Mesenchymal stem cell (in vitro differentiated cells and primary cell): ENCODE measurements around the gene SLCO2B1.
A peak's percentile ranks its signal among the peaks of the same experiment; 100 is the strongest.

Experiments
- DNase-seq: peaks from one replicate; pipeline ENCODE4 v3.0.0-alpha.2; 2013
- H2AFZ ChIP-seq: one replicate; pipeline ENCODE4 v1.6.1; 2013; ENCODE audit warnings: low read depth, mild to moderate bottlenecking, control low read depth, inconsistent platforms, low read length, moderate library complexity
- H2AK5ac ChIP-seq: 2 replicates; pipeline ENCODE4 v1.6.1; 2013; ENCODE audit warnings: low read length, moderate library complexity, mild to moderate bottlenecking, inconsistent platforms; ENCODE audit not compliant: severe bottlenecking
- H2BK120ac ChIP-seq: one replicate; pipeline ENCODE4 v1.6.1; 2013; ENCODE audit warnings: low read depth, mild to moderate bottlenecking, inconsistent platforms, low read length, moderate library complexity
- H2BK12ac ChIP-seq, 2 experiments: one replicate each; pipeline ENCODE4 v1.6.1; 2013; ENCODE audit warnings: inconsistent platforms in 2 of 2, low read length in 2 of 2, mild to moderate bottlenecking in 2 of 2, moderate library complexity in 2 of 2, control low read depth in 1 of 2
- H2BK15ac ChIP-seq: one replicate; pipeline ENCODE4 v1.6.1; 2013; ENCODE audit warnings: mild to moderate bottlenecking, low read depth, inconsistent platforms; ENCODE audit not compliant: poor library complexity, severe bottlenecking
- H2BK5ac ChIP-seq: 2 replicates; pipeline ENCODE4 v1.6.1; 2013; ENCODE audit warnings: low read depth, mild to moderate bottlenecking, low read length, control low read depth, inconsistent platforms; ENCODE audit not compliant: poor library complexity, severe bottlenecking
- H3K14ac ChIP-seq, 2 experiments: one replicate each; pipeline ENCODE4 v1.6.1; 2013; ENCODE audit warnings: inconsistent platforms in 2 of 2, low read length in 2 of 2, control low read depth in 1 of 2, mild to moderate bottlenecking in 1 of 2, moderate library complexity in 1 of 2
- H3K18ac ChIP-seq, 2 experiments: one replicate each; pipeline ENCODE4 v1.6.1; 2013; ENCODE audit warnings: inconsistent platforms in 2 of 2, low read length in 2 of 2, control low read depth in 1 of 2, low read depth in 1 of 2, mild to moderate bottlenecking in 1 of 2
- H3K23ac ChIP-seq, 2 experiments: one replicate each; pipeline ENCODE4 v1.6.1; 2013; ENCODE audit warnings: inconsistent platforms in 2 of 2, low read length in 2 of 2, mild to moderate bottlenecking in 2 of 2, moderate library complexity in 2 of 2, control low read depth in 1 of 2
- H3K27ac ChIP-seq: 2 replicates; pipeline ENCODE4 v1.5.1; 2013; ENCODE audit warnings: mild to moderate bottlenecking, moderate library complexity, low read length, control low read depth, inconsistent platforms; ENCODE audit not compliant: poor library complexity, severe bottlenecking
- H3K27me3 ChIP-seq, 2 experiments: 2 replicates each; pipeline versions ENCODE4 v1.6.1 to v1.7.0; 2013; ENCODE audit warnings: low read length in 2 of 2, mild to moderate bottlenecking in 2 of 2, moderate library complexity in 2 of 2, control low read depth in 1 of 2, inconsistent platforms in 1 of 2; ENCODE audit not compliant: control insufficient read depth in 1 of 2, insufficient read depth in 1 of 2
- H3K36me3 ChIP-seq, 2 experiments: 2 replicates each; pipeline versions ENCODE4 v1.6.1 to v1.7.0; 2013; ENCODE audit warnings: low read length in 2 of 2, control low read depth in 1 of 2, inconsistent platforms in 1 of 2, low read depth in 1 of 2, mild to moderate bottlenecking in 1 of 2; ENCODE audit not compliant: insufficient read depth in 2 of 2, control insufficient read depth in 1 of 2
- H3K4ac ChIP-seq, 2 experiments: one replicate each; pipeline ENCODE4 v1.6.1; 2013; ENCODE audit warnings: inconsistent platforms in 2 of 2, low read length in 2 of 2, mild to moderate bottlenecking in 2 of 2, moderate library complexity in 2 of 2, control low read depth in 1 of 2, low read depth in 1 of 2
- H3K4me1 ChIP-seq: 2 replicates; pipeline ENCODE4 v1.6.1; 2013; ENCODE audit warnings: low read depth, low read length, control low read depth; ENCODE audit not compliant: control insufficient read depth, insufficient read depth
- H3K4me2 ChIP-seq: 2 replicates; pipeline ENCODE4 v1.6.1; 2013; ENCODE audit warnings: low read length, mild to moderate bottlenecking, inconsistent platforms; ENCODE audit not compliant: poor library complexity, severe bottlenecking
- H3K4me3 ChIP-seq, 2 experiments: 2 replicates each; pipeline versions ENCODE4 v1.5.1 to v1.7.0; 2013; ENCODE audit warnings: low read length in 2 of 2, mild to moderate bottlenecking in 2 of 2, control low read depth in 1 of 2, low read depth in 1 of 2; ENCODE audit not compliant: insufficient read depth in 1 of 2
- H3K79me1 ChIP-seq: replicated peaks from 2 replicates; pipeline ENCODE4 v1.6.1; 2013; ENCODE audit warnings: mild to moderate bottlenecking, control low read depth, low read length, inconsistent platforms; ENCODE audit not compliant: poor library complexity, severe bottlenecking
- H3K9ac ChIP-seq: 2 replicates; pipeline ENCODE4 v1.7.0; 2013; ENCODE audit warnings: mild to moderate bottlenecking, low read length, moderate library complexity
- H3K9me3 ChIP-seq: 2 replicates; pipeline ENCODE4 v1.7.0; 2013; ENCODE audit warnings: mild to moderate bottlenecking, low read length; ENCODE audit not compliant: control insufficient read depth
- H4K8ac ChIP-seq: one replicate; pipeline ENCODE4 v1.6.1; 2013; ENCODE audit warnings: inconsistent platforms, mild to moderate bottlenecking, low read length, moderate library complexity
- H4K91ac ChIP-seq: one replicate; pipeline ENCODE4 v1.6.1; 2013; ENCODE audit warnings: mild to moderate bottlenecking, low read length, inconsistent platforms
- WGBS: methylation state at CpG from one replicate; pipeline ENCODE4 v1.1.7; 2013; ENCODE audit warnings: mixed read lengths; 5-methylcytosine and 5-hydroxymethylcytosine counted together

Gene SLCO2B1

DNA sequence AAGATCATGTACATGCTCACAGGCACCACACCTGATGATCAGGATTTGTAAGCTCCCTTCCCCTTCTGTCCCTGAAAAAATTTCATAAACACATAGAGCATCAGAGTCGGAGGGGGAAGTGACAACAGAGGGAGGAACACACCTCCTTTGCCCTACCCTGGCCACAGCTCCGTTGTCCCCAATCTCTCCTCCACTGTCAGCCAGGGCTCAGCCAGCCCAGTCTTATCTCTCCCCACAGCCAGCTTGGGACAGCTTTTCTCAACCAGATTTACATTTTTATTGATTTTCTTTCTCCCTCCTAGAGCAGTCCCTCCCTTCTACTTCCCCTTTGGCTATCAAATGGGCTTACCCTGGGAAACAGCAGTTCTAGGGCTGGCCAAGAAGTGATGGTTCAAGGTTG lies 57.5 kb downstream of the SLCO2B1 start:
- WGBS = 73% methylated on average over 2 of the region's 2 CpGs

DNA sequence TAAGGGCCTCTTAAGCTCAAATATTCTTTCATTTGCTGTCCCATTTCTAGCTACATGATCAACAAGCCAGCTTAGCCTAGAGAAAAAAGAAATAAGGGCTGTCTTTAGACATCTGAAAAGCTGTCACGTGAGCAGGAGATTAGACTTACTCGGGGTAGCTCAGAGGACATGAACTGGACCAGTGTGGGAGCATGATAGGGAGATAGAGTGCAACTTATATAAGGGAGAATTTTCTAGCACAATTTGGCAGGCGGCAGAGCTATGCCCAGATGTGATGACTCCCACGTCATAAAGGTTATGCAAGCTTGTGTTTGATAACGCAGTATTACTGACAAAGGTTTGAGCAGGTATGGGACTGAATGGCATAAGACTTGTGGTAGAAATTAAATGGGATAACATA lies 61.5 kb downstream of the SLCO2B1 start:
- H3K9me3 ChIP-seq = peaks cover 2% of the 10 kb centered on the region
- H3K27ac ChIP-seq = no peak overlapping the region
- H3K14ac ChIP-seq = no peak overlapping the region
- no peak overlapping the region for H2BK12ac ChIP-seq
- no peaks in the 10 kb centered on the region for H3K4me1 ChIP-seq
- H3K27me3 ChIP-seq = peaks cover 46 to 72% of the 10 kb centered on the region in 2 experiments
- H2BK5ac ChIP-seq = no peak overlapping the region
- H2AK5ac ChIP-seq = no peak overlapping the region
- no peak overlapping the region for H2BK120ac ChIP-seq
- no peaks in the 10 kb centered on the region for H3K79me1 ChIP-seq
- no peak overlapping the region for H3K23ac ChIP-seq
- H3K36me3 ChIP-seq = no peaks in the 10 kb centered on the region
- H3K4me3 ChIP-seq = no peak overlapping the region
- no peak overlapping the region for H2AFZ ChIP-seq
- H4K8ac ChIP-seq = no peak overlapping the region
- no peak overlapping the region for H3K4ac ChIP-seq
- no peak overlapping the region for H2BK15ac ChIP-seq
- H3K4me2 ChIP-seq = no peak overlapping the region
- no peak overlapping the region for H4K91ac ChIP-seq
- no peak for DNase-seq
- WGBS = 84% methylated on average over 4 of the region's 5 CpGs
- no peak overlapping the region for H3K18ac ChIP-seq
- no peak overlapping the region for H3K9ac ChIP-seq

More for the DNA sequence above, 57.5 kb downstream of the SLCO2B1 start:
- no peak for DNase-seq
- Histone ChIP-seq H3K79me1 (no peaks in the 10 kb centered on the region), H2BK12ac (no peak overlapping the region), H3K36me3 (peaks cover 0 to 12% of the 10 kb centered on the region in 2 experiments), H3K18ac (no peak overlapping the region), H2BK120ac (no peak overlapping the region), H3K4me3 (no peak overlapping the region), H2BK5ac (no peak overlapping the region), H3K14ac (no peak overlapping the region), H2AK5ac (no peak overlapping the region), H3K4me1 (peaks cover 6% of the 10 kb centered on the region), H3K4ac (no peak overlapping the region), H3K23ac (no peak overlapping the region), H3K27me3 (peaks cover 41 to 66% of the 10 kb centered on the region in 2 experiments), H2BK15ac (no peak overlapping the region), H4K8ac (no peak overlapping the region), H2AFZ (no peak overlapping the region), H4K91ac (no peak overlapping the region), H3K9me3 (peaks cover 2% of the 10 kb centered on the region), H3K9ac (no peak overlapping the region), H3K4me2 (no peak overlapping the region), H3K27ac (no peak overlapping the region)

DNA sequence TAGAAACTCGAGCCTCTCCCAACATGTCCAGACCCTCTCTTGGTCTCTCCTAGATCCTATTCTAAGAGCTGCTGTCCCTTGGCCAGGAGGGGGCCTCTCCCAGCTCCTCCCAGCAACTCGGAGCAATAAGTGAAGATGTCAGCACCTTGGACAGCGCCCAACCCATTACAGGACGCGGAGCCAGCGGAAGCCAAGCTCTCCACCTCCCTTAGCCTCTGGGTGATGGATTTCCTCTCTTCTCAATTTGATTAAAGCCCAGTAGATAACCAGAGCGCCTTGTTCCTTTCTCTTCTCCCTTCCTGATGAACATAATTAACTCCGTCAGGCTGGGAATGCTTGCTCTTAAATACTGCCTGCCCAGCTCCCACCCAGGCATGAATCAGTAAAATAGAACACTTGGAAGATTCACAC lies 63.5 kb downstream of the SLCO2B1 start:
- Histone ChIP-seq H4K8ac (no peak overlapping the region), H3K9ac (no peak overlapping the region), H2AFZ (no peak overlapping the region), H3K4ac (no peak overlapping the region), H3K23ac (no peak overlapping the region), H2BK15ac (no peak overlapping the region), H3K4me2 (no peak overlapping the region), H3K36me3 (no peaks in the 10 kb centered on the region), H3K79me1 (no peaks in the 10 kb centered on the region), H3K27me3 (peaks cover 46 to 72% of the 10 kb centered on the region in 2 experiments), H2AK5ac (no peak overlapping the region), H3K9me3 (peaks cover 2% of the 10 kb centered on the region), H2BK120ac (no peak overlapping the region), H3K4me1 (no peaks in the 10 kb centered on the region), H3K27ac (no peak overlapping the region), H3K14ac (no peak overlapping the region), H3K4me3 (no peak overlapping the region), H3K18ac (no peak overlapping the region), H2BK12ac (no peak overlapping the region), H4K91ac (no peak overlapping the region), H2BK5ac (no peak overlapping the region)
- WGBS = 4% methylated on average over 7 of the region's 8 CpGs
- peak; percentile 85 for DNase-seq

DNA sequence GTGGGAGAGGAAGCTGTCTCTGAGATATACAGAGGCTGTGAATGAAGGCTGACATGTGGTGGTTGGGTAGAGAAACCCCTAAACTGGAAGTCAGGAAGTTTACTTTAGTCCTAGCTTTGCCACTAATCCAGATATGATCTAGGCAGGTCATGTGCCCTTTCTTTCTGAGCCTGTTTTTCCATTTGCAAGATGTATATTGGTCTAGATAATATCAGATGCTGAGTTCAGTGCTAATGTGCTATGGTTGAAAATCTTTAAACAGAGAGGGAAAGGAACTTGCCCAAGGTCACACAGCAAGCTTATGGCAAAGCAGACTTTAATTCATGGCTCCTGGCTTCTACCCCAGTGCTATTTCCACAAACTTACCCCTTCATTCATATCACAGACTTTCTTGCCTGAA lies 63.9 kb downstream of the SLCO2B1 start:
- Histone ChIP-seq H3K4me1 (no peaks in the 10 kb centered on the region), H2AFZ (no peak overlapping the region), H3K27ac (no peak overlapping the region), H3K9ac (no peak overlapping the region), H3K36me3 (no peaks in the 10 kb centered on the region), H3K18ac (no peak overlapping the region), H3K14ac (no peak overlapping the region), H3K4me2 (no peak overlapping the region), H3K9me3 (peaks cover 2% of the 10 kb centered on the region), H4K8ac (no peak overlapping the region), H3K4ac (no peak overlapping the region), H3K27me3 (peaks cover 46 to 68% of the 10 kb centered on the region in 2 experiments), H3K79me1 (no peaks in the 10 kb centered on the region), H3K4me3 (no peak overlapping the region), H4K91ac (no peak overlapping the region), H2BK15ac (no peak overlapping the region), H2BK12ac (no peak overlapping the region), H2BK120ac (no peak overlapping the region), H3K23ac (no peak overlapping the region), H2BK5ac (no peak overlapping the region), H2AK5ac (no peak overlapping the region)
- no peak for DNase-seq
